Hematopoietic multipotent progenitor cell (in vitro differentiated cells): ENCODE results near the gene HOXB8. TPM values are rescaled to one million over a fixed set of nuclear protein-coding genes. Genes with fewer than 3 reads are reported as not detected.

ENCODE experiments used
- DNase-seq, 3 donors: peaks; one replicate each; pipeline ENCODE4 v3.0.0-alpha.2; 2011 to 2015; ENCODE audit warnings: low read depth in 2 of 3, low spot score in 2 of 3
- total RNA-seq: library from RNA; depleted of rRNA; stranded (reverse); fragments of >200 nt; gene quantifications from one replicate; pipeline ENCODE4 v1.2.3, GENCODE V29; 2012

The HOXB8 gene
- total RNA-seq, 1 donor = not detected

- DNase-seq = no peak
These were observed 18.2 kb downstream of the HOXB8 start for GRCh38 chr17:48596735-48597527.

GRCh38 chr17:48596000-48596734 lies 18.9 kb downstream of the HOXB8 start:
- DNase-seq = no peak

- DNase-seq = no peak
These were observed 19.7 kb downstream of the HOXB8 start for GRCh38 chr17:48595278-48595999.

- DNase-seq = no peak
These were observed 20.4 kb downstream of the HOXB8 start for GRCh38 chr17:48594538-48595277.

GRCh38 chr17:48593840-48594537 lies 21.1 kb downstream of the HOXB8 start:
- DNase-seq = peak; percentile 60 to 86 (median 80)

- DNase-seq = no peak
These were observed 21.8 kb downstream of the HOXB8 start, which contains the start of gene HOXB5 for GRCh38 chr17:48593126-48593829. Gene HOXB5, minus strand, starts transcription at chr17:48593779. Its CDS starts 97 bp downstream, at chr17:48593682.

GRCh38 chr17:48592577-48592976 lies 22.5 kb downstream of the HOXB8 start:
- DNase-seq = no peak

- DNase-seq = no peak
These were observed 23.0 kb downstream of the HOXB8 start for GRCh38 chr17:48592057-48592514.

- no peak for DNase-seq
These were observed 23.6 kb downstream of the HOXB8 start for GRCh38 chr17:48591255-48592056.

GRCh38 chr17:48590607-48591161 lies 24.4 kb downstream of the HOXB8 start:
- DNase-seq = no peak

GRCh38 chr17:48589831-48590606 lies 25.1 kb downstream of the HOXB8 start, which contains the start of gene HOXB3:
Gene HOXB3, minus strand, starts transcription at chr17:48590241. Its CDS starts 37,767 bp downstream, at chr17:48552474.
- DNase-seq = peak in 1 of 3 donors; percentile 62

GRCh38 chr17:48589060-48589830 lies 25.8 kb downstream of the HOXB8 start:
- DNase-seq = no peak

- no peak for DNase-seq
These were observed 26.6 kb downstream of the HOXB8 start for GRCh38 chr17:48588528-48588927.

GRCh38 chr17:48588074-48588415 lies 27.0 kb downstream of the HOXB8 start:
- DNase-seq = no peak

- no peak for DNase-seq
These were observed 27.6 kb downstream of the HOXB8 start for GRCh38 chr17:48587276-48588073.
